NCI-H524 treated with DMSO at 0.1 percent for 48 hours (cell line): ENCODE data around the gene DNAJC5.
"Not testable (repeated sequence)": the region's sequence is repeated elsewhere in the genome, so short reads cannot be mapped to it uniquely, and the experiment has no call there.

Source experiments
- DNase-seq: peaks from one replicate; lab custom pipeline; 2025; lab: John Stamatoyannopoulos, UW

The DNAJC5 gene

GRCh38 chr20:63913768-63914167 lies 18.8 kb downstream of the DNAJC5 start:
- no peak for DNase-seq

GRCh38 chr20:63915471-63915870 lies 20.5 kb downstream of the DNAJC5 start:
- no peak for DNase-seq

- not testable (repeated sequence) for DNase-seq
Measured at GRCh38 chr20:63916371-63916939, 21.5 kb downstream of the DNAJC5 start.

GRCh38 chr20:63917811-63918210 lies 22.9 kb downstream of the DNAJC5 start:
- no peak for DNase-seq

GRCh38 chr20:63919130-63919529 lies 24.2 kb downstream of the DNAJC5 start:
- no peak for DNase-seq

GRCh38 chr20:63920226-63920625 lies 25.3 kb downstream of the DNAJC5 start:
- DNase-seq, result no peak

GRCh38 chr20:63923651-63924050 lies 28.7 kb downstream of the DNAJC5 start:
- no peak for DNase-seq

- no peak for DNase-seq
Measured at GRCh38 chr20:63924241-63924640, 29.3 kb downstream of the DNAJC5 start.

GRCh38 chr20:63926298-63926697 lies 31.4 kb downstream of the DNAJC5 start:
- DNase-seq, result no peak

GRCh38 chr20:63929071-63929470 lies 34.1 kb downstream of the DNAJC5 start:
- no peak for DNase-seq

GRCh38 chr20:63929473-63929883 lies 34.6 kb downstream of the DNAJC5 start:
- not testable (repeated sequence) for DNase-seq

GRCh38 chr20:63930971-63931553 lies 36.1 kb downstream of the DNAJC5 start:
- no peak for DNase-seq

GRCh38 chr20:63931735-63932134 lies 36.8 kb downstream of the DNAJC5 start:
- DNase-seq, result no peak

- no peak for DNase-seq
Measured at GRCh38 chr20:63932606-63933160, 37.8 kb downstream of the DNAJC5 start.

GRCh38 chr20:63933646-63934045 lies 38.7 kb downstream of the DNAJC5 start:
- no peak for DNase-seq

GRCh38 chr20:63934271-63935068 lies 39.5 kb downstream of the DNAJC5 start:
- DNase-seq, result no peak

- DNase-seq, result no peak
Measured at GRCh38 chr20:63935447-63935846, 40.5 kb downstream of the DNAJC5 start.

- no peak for DNase-seq
Measured at GRCh38 chr20:63937596-63937995, 42.7 kb downstream of the DNAJC5 start.

GRCh38 chr20:63939061-63939935 lies 44.4 kb downstream of the DNAJC5 start:
- DNase-seq, result no peak

- DNase-seq, result no peak
Measured at GRCh38 chr20:63940071-63940471, 45.1 kb downstream of the DNAJC5 start.

- DNase-seq, result no peak
Measured at GRCh38 chr20:63940472-63941266, 45.7 kb downstream of the DNAJC5 start.
